H9 (cell line): ENCODE results near the gene LZTR1. TPM values are rescaled to one million over a fixed set of nuclear protein-coding genes. Genes with fewer than 3 reads are reported as not detected.

ENCODE experiments used
- DNase-seq: peaks from one replicate; pipeline ENCODE4 v3.0.0-alpha.2; 2017
- H2AFZ ChIP-seq: one replicate; pipeline ENCODE4 v1.6.1; 2013; ENCODE audit warnings: mild to moderate bottlenecking, low read length, control low read depth, moderate library complexity
- H2AK5ac ChIP-seq: 2 replicates; pipeline ENCODE4 v1.6.1; 2013; ENCODE audit warnings: low read length, control low read depth, mixed read lengths; ENCODE audit not compliant: insufficient read length
- H2BK120ac ChIP-seq: one replicate; pipeline ENCODE4 v1.6.1; 2013; ENCODE audit warnings: low read depth, mild to moderate bottlenecking, low read length, control low read depth, inconsistent platforms; ENCODE audit not compliant: poor library complexity, severe bottlenecking
- H2BK12ac ChIP-seq: 2 replicates; pipeline ENCODE4 v1.6.1; 2013; ENCODE audit warnings: low read length, control low read depth, mixed read lengths, low read depth; ENCODE audit not compliant: insufficient read length
- H2BK15ac ChIP-seq: 2 replicates; pipeline ENCODE4 v1.6.1; 2013; ENCODE audit warnings: low read depth, low read length, control low read depth
- H2BK20ac ChIP-seq: one replicate; pipeline ENCODE4 v1.6.1; 2013; ENCODE audit warnings: low read depth, mild to moderate bottlenecking, low read length, control low read depth, inconsistent platforms; ENCODE audit not compliant: poor library complexity, severe bottlenecking
- H2BK5ac ChIP-seq: 2 replicates; pipeline ENCODE4 v1.6.1; 2013; ENCODE audit warnings: low read length, control low read depth, mixed read lengths; ENCODE audit not compliant: insufficient read length
- H3K14ac ChIP-seq: 2 replicates; pipeline ENCODE4 v1.6.1; 2013; ENCODE audit warnings: low read length, control low read depth; ENCODE audit not compliant: insufficient read depth
- H3K18ac ChIP-seq: 2 replicates; pipeline ENCODE4 v1.6.1; 2013; ENCODE audit warnings: low read depth, mild to moderate bottlenecking, mixed read lengths, low read length, control low read depth; ENCODE audit not compliant: insufficient read length
- H3K23ac ChIP-seq: 2 replicates; pipeline ENCODE4 v1.6.1; 2013; ENCODE audit warnings: low read length, control low read depth, mixed read lengths, low read depth; ENCODE audit not compliant: insufficient read length
- H3K23me2 ChIP-seq: 2 replicates; pipeline ENCODE4 v1.6.1; 2013; ENCODE audit warnings: low read depth, mild to moderate bottlenecking, mixed read lengths, low read length, control low read depth; ENCODE audit not compliant: insufficient read length, poor library complexity, severe bottlenecking
- H3K27ac ChIP-seq: 2 replicates; pipeline ENCODE4 v1.5.1; 2013; ENCODE audit warnings: low read length, control low read depth, mixed read lengths, low read depth; ENCODE audit not compliant: insufficient read length
- H3K27me3 ChIP-seq: 2 replicates; pipeline ENCODE4 v1.6.1; 2013; ENCODE audit warnings: low read length, control low read depth, inconsistent platforms; ENCODE audit not compliant: insufficient read depth
- H3K4ac ChIP-seq: 2 replicates; pipeline ENCODE4 v1.6.1; 2013; ENCODE audit warnings: low read depth, mild to moderate bottlenecking, control low read depth, inconsistent platforms, low read length, moderate library complexity
- H3K4me1 ChIP-seq: 2 replicates; pipeline ENCODE4 v1.6.1; 2013; ENCODE audit warnings: low read length, control low read depth, inconsistent platforms; ENCODE audit not compliant: insufficient read depth
- H3K4me2 ChIP-seq: 2 replicates; pipeline ENCODE4 v1.6.1; 2013; ENCODE audit warnings: low read length, control low read depth, mixed read lengths; ENCODE audit not compliant: insufficient read length, insufficient read depth
- H3K56ac ChIP-seq: 2 replicates; pipeline ENCODE4 v1.6.1; 2013; ENCODE audit warnings: low read depth, mild to moderate bottlenecking, mixed read lengths, low read length, control low read depth; ENCODE audit not compliant: insufficient read length
- H3K79me1 ChIP-seq: 2 replicates; pipeline ENCODE4 v1.6.1; 2013; ENCODE audit warnings: low read depth, mild to moderate bottlenecking, moderate library complexity, low read length, control low read depth, inconsistent platforms; ENCODE audit not compliant: insufficient read depth, poor library complexity, severe bottlenecking
- H3K79me2 ChIP-seq: 2 replicates; pipeline ENCODE4 v1.6.1; 2013; ENCODE audit warnings: low read length, control low read depth, inconsistent platforms; ENCODE audit not compliant: insufficient read depth
- H3K9ac ChIP-seq: 2 replicates; pipeline ENCODE4 v1.6.1; 2013; ENCODE audit warnings: low read length, control low read depth, mixed read lengths; ENCODE audit not compliant: insufficient read length; ENCODE audit errors: extremely low read depth
- H3K9me3 ChIP-seq: one replicate; pipeline ENCODE4 v1.6.1; 2013; ENCODE audit warnings: low read depth, low read length, inconsistent platforms; ENCODE audit not compliant: control insufficient read depth
- H3T11ph ChIP-seq: one replicate; pipeline ENCODE4 v1.6.1; 2013; ENCODE audit warnings: mild to moderate bottlenecking, low read length, control low read depth, inconsistent platforms
- H4K20me1 ChIP-seq: one replicate; pipeline ENCODE4 v1.6.1; 2013; ENCODE audit not compliant: control insufficient read depth, insufficient read length, insufficient read depth
- H4K5ac ChIP-seq: 2 replicates; pipeline ENCODE4 v1.6.1; 2013; ENCODE audit warnings: low read depth, mild to moderate bottlenecking, mixed read lengths, low read length, control low read depth; ENCODE audit not compliant: insufficient read length
- H4K8ac ChIP-seq: replicated peaks from 2 replicates; pipeline ENCODE4 v1.6.1; 2013; ENCODE audit warnings: low read length, control low read depth, mixed read lengths, low read depth; ENCODE audit not compliant: insufficient read length
- H4K91ac ChIP-seq: 2 replicates; pipeline ENCODE4 v1.6.1; 2013; ENCODE audit warnings: low read depth, mild to moderate bottlenecking, moderate library complexity, mixed read lengths, low read length, control low read depth; ENCODE audit not compliant: insufficient read length
- H3K27ac Mint-ChIP-seq, 3 experiments: 2 replicates in 2 of 3; 3 replicates in 1 of 3; pipeline ENCODE4 v1.8.0; 2020 to 2021; ENCODE audit warnings: mixed read lengths in 3 of 3, mild to moderate bottlenecking in 1 of 3, moderate library complexity in 1 of 3
- H3K27me3 Mint-ChIP-seq: 2 replicates; pipeline ENCODE4 v1.8.0; 2021; ENCODE audit warnings: low read depth, mild to moderate bottlenecking, moderate library complexity, mixed read lengths
- H3K36me3 Mint-ChIP-seq, 3 experiments: 2 replicates in 2 of 3; 3 replicates in 1 of 3; pipeline ENCODE4 v1.8.0; 2020 to 2021; ENCODE audit warnings: low read depth in 3 of 3, mixed read lengths in 3 of 3; ENCODE audit not compliant: insufficient read depth in 1 of 3
- H3K4me1 Mint-ChIP-seq, 2 experiments: 2 replicates each; pipeline ENCODE4 v1.8.0; 2020; ENCODE audit warnings: mixed read lengths in 2 of 2
- H3K4me3 Mint-ChIP-seq, 2 experiments: 2 replicates in 1 of 2; 3 replicates in 1 of 2; pipeline ENCODE4 v1.8.0; 2020 to 2021; ENCODE audit warnings: mild to moderate bottlenecking in 2 of 2, mixed read lengths in 2 of 2, moderate library complexity in 1 of 2
- H3K9me3 Mint-ChIP-seq, 2 experiments: 2 replicates in 1 of 2; 3 replicates in 1 of 2; pipeline ENCODE4 v1.8.0; 2020; ENCODE audit warnings: mild to moderate bottlenecking in 2 of 2, mixed read lengths in 2 of 2, moderate library complexity in 1 of 2
- CTCF ChIP-seq: fragments of 200-600 bp; sonication (generic); conservative IDR thresholded peaks from 3 replicates; pipeline ENCODE4 v1.8.0; 2021; ENCODE audit warnings: antibody characterized with exemption, mild to moderate bottlenecking
- WGBS: extraction: QIAGEN DNeasy Blood & Tissue Kit; methylation state at CpG from one replicate; pipeline ENCODE4 v1.1.7; 2013; ENCODE audit warnings: missing lambda C conversion rate, low lambda C conversion rate, mixed read lengths; ENCODE audit not compliant: insufficient read length; ENCODE audit errors: extremely low coverage; 5-methylcytosine and 5-hydroxymethylcytosine counted together
- total RNA-seq: library from RNA; stranded (reverse); gene quantifications from 2 replicates; pipeline ENCODE4 v1.2.1, GENCODE V29; 2021

The LZTR1 gene
- total RNA-seq, 1 experiment from 2014 or later, result 47.0 TPM

- Mint-ChIP-seq H3K27ac (no peak overlapping the region; a peak in 1 of 7 replicates), H3K27me3 (no peaks in the 10 kb centered on the region)
- no CpG with 5 or more reads among the region's 21 CpGs for WGBS
These were observed 10.6 kb downstream of the LZTR1 start for GRCh38 chr22:20992456-20993303.

More at GRCh38 chr22:20992456-20993303, 10.6 kb downstream of the LZTR1 start:
- no peaks in the 10 kb centered on the region for H3K79me2 ChIP-seq
- no peak overlapping the region for H4K8ac ChIP-seq
- H2BK5ac ChIP-seq, result no peak overlapping the region
- H2BK15ac ChIP-seq, result no peak overlapping the region
- H3K4me1 ChIP-seq, result no peaks in the 10 kb centered on the region
- no peak overlapping the region for H4K5ac ChIP-seq
- H3K14ac ChIP-seq, result no peak overlapping the region; the same call in 1 of the 2 replicates
- H4K20me1 ChIP-seq, result no peaks in the 10 kb centered on the region
- Mint-ChIP-seq H3K36me3 (peaks cover 2 to 26% (median 10%) of the 10 kb centered on the region in 3 experiments; a peak in 6 of 7 replicates), H3K9me3 (no peaks in the 10 kb centered on the region), H3K4me3 (no peak overlapping the region), H3K4me1 (0 out of 4 replicates have a peak, but pooled peaks cover 0 to 2% of the 10 kb centered on the region in 2 experiments)
- H2BK20ac ChIP-seq, result no peak overlapping the region
- no peak overlapping the region for H2AFZ ChIP-seq
- H3K4ac ChIP-seq, result no peak overlapping the region
- no peak overlapping the region for H2BK120ac ChIP-seq
- H3K56ac ChIP-seq, result no peak overlapping the region
- H3K4me2 ChIP-seq, result no peak overlapping the region
- H3K9me3 ChIP-seq, result no peaks in the 10 kb centered on the region
- no peak overlapping the region for H3K18ac ChIP-seq
- no peak overlapping the region for H2BK12ac ChIP-seq
- no peaks in the 10 kb centered on the region for H3K27me3 ChIP-seq
- no peaks in the 10 kb centered on the region for H3K23me2 ChIP-seq
- no peak overlapping the region for H3K23ac ChIP-seq
- no peak overlapping the region for H3K9ac ChIP-seq
- H4K91ac ChIP-seq, result no peak overlapping the region
- no peak overlapping the region for H2AK5ac ChIP-seq
- TF ChIP-seq CTCF, result no peak
- H3K79me1 ChIP-seq, result no peaks in the 10 kb centered on the region
- H3K27ac ChIP-seq, result no peak overlapping the region
- no peak overlapping the region for H3T11ph ChIP-seq
- DNase-seq, result no peak
